HCT116 (cell line): Measurements from ENCODE around the gene LCN2. TPM values are rescaled to one million over a fixed set of nuclear protein-coding genes. Genes with fewer than 3 reads are reported as not detected.

Experiments
- ATAC-seq: fragments of 200-7000 bp; cut with Tn5 transposase; 2 replicates; pipeline ENCODE4 v1.9.1; 2020; ENCODE audit warnings: mild to moderate bottlenecking, moderate library complexity
- BruUV-seq: library from RNA; stranded (reverse); fragments of 400-500 nt; replicated peaks from 2 replicates; lab custom pipeline; 2021; lab: Mats Ljungman, UMichigan
- CTCF ChIA-PET: fragments of 300-600 bp; sonication (Branson Sonifier 250); formaldehyde crosslinking; loops from one replicate; lab custom pipeline; 2021; ENCODE audit warnings: antibody characterized with exemption; lab: Charles Lee
- POLR2A ChIA-PET: fragments of 300-600, 350-600 bp; sonication (Branson Sonifier 250); formaldehyde crosslinking; loops from one replicate; lab custom pipeline; 2021; ENCODE audit warnings: antibody characterized with exemption; lab: Charles Lee
- RAD21 ChIA-PET, 2 experiments: fragments of 300-600 bp; sonication (Branson Sonifier 250); formaldehyde crosslinking; loops; one replicate each; lab custom pipeline; 2023; ENCODE audit warnings: low total read pairs in 2 of 2; ENCODE audit not compliant: uncharacterized antibody in 2 of 2, unreplicated experiment in 2 of 2, low non-redundant PET in 1 of 2; lab: Charles Lee
- DNase-seq: peaks from one replicate; pipeline ENCODE4 v3.0.0-alpha.2; 2010; ENCODE audit warnings: low read depth, low spot score
- H2AFZ ChIP-seq: fragments of 200-600 bp; shearing (Covaris generic), sonication (generic); 2 replicates; pipeline ENCODE4 v1.6.1; 2017; ENCODE audit warnings: low read depth, mixed run types, mixed read lengths, antibody characterized with exemption, low read length; ENCODE audit not compliant: poor library complexity, severe bottlenecking
- H3K27ac ChIP-seq: 2 replicates; pipeline ENCODE4 v1.5.1; 2012; ENCODE audit warnings: low read depth, low read length
- H3K27me3 ChIP-seq: fragments of 200-600 bp; sonication (generic); 2 replicates; pipeline ENCODE4 v1.6.1; 2016; ENCODE audit warnings: mixed run types, low read length, mixed read lengths; ENCODE audit not compliant: insufficient read depth
- H3K36me3 ChIP-seq, 2 experiments: fragments of 200-500 bp in 1 of 2; fragments of 200-600 bp in 1 of 2; sonication (Bioruptor generic) in 1 of 2; sonication (generic) in 1 of 2; 2 replicates each; pipeline versions ENCODE4 v1.5.1 to v1.6.1; 2014 to 2016; ENCODE audit warnings: low read length in 2 of 2, inconsistent platforms in 1 of 2, mixed read lengths in 1 of 2, mixed run types in 1 of 2; ENCODE audit not compliant: insufficient read depth in 2 of 2, control insufficient read depth in 1 of 2
- H3K4me1 ChIP-seq, 2 experiments: fragments of 200-600 bp in 1 of 2; sonication (generic) in 1 of 2; 2 replicates each; pipeline versions ENCODE4 v1.5.1 to v1.6.1; 2012 to 2017; ENCODE audit warnings: low read length in 2 of 2, inconsistent platforms in 1 of 2, mild to moderate bottlenecking in 1 of 2, mixed read lengths in 1 of 2, mixed run types in 1 of 2, moderate library complexity in 1 of 2; ENCODE audit not compliant: insufficient read depth in 2 of 2, control insufficient read depth in 1 of 2
- H3K4me2 ChIP-seq: fragments of 200-600 bp; sonication (generic); 2 replicates; pipeline ENCODE4 v1.6.1; 2017; ENCODE audit warnings: mixed run types, low read length, mixed read lengths
- H3K4me3 ChIP-seq, 2 experiments: fragments of 200-600 bp in 1 of 2; sonication (generic) in 1 of 2; replicated peaks in 1 of 2; 2 replicates each; pipeline ENCODE4 v1.5.1; 2011 to 2016; ENCODE audit warnings: low read length in 2 of 2, control low read depth in 1 of 2, low read depth in 1 of 2, mild to moderate bottlenecking in 1 of 2, mixed read lengths in 1 of 2, mixed run types in 1 of 2
- H3K79me2 ChIP-seq: fragments of 200-600 bp; sonication (generic); 2 replicates; pipeline ENCODE4 v1.6.1; 2017; ENCODE audit warnings: mild to moderate bottlenecking, mixed run types, low read length, moderate library complexity, mixed read lengths; ENCODE audit not compliant: insufficient read depth
- H3K9ac ChIP-seq: fragments of 200-600 bp; sonication (generic); 2 replicates; pipeline ENCODE4 v1.6.1; 2016; ENCODE audit warnings: low read length, mixed read lengths
- H3K9me2 ChIP-seq: fragments of 200-600 bp; sonication (generic), shearing (Covaris generic); 2 replicates; pipeline ENCODE4 v1.6.1; 2017; ENCODE audit warnings: mixed run types, mild to moderate bottlenecking, moderate library complexity; ENCODE audit not compliant: insufficient read depth
- H3K9me3 ChIP-seq, 2 experiments: fragments of 200-500 bp in 1 of 2; fragments of 200-600 bp in 1 of 2; sonication (Bioruptor generic) in 1 of 2; sonication (generic) in 1 of 2; 2 replicates each; pipeline ENCODE4 v1.6.1; 2014 to 2017; ENCODE audit warnings: low read length in 2 of 2, mixed read lengths in 2 of 2, inconsistent platforms in 1 of 2, low read depth in 1 of 2, mild to moderate bottlenecking in 1 of 2, mixed run types in 1 of 2, moderate library complexity in 1 of 2; ENCODE audit not compliant: control insufficient read depth in 1 of 2, insufficient read depth in 1 of 2
- H4K20me1 ChIP-seq: fragments of 200-600 bp; sonication (generic), shearing (Covaris generic); 2 replicates; pipeline ENCODE4 v1.6.1; 2017; ENCODE audit warnings: mixed run types, mild to moderate bottlenecking, moderate library complexity; ENCODE audit not compliant: insufficient read depth
- ATF3 ChIP-seq: IDR thresholded peaks from 2 replicates; pipeline ENCODE4 v1.6.1; 2012
- CBX3 ChIP-seq: IDR thresholded peaks from 2 replicates; pipeline ENCODE4 v1.6.1; 2012; ENCODE audit warnings: low read depth
- EGR1 ChIP-seq: IDR thresholded peaks from 2 replicates; pipeline ENCODE4 v1.6.1; 2012; ENCODE audit warnings: low read depth
- EZH2phosphoT487 ChIP-seq: fragments of 200-600 bp; IDR thresholded peaks from 2 replicates; pipeline ENCODE4 v1.6.1; 2018; ENCODE audit warnings: antibody characterized with exemption, borderline replicate concordance
- POLR2A ChIP-seq: IDR thresholded peaks from 2 replicates; pipeline ENCODE4 v1.7.0; 2011; ENCODE audit warnings: borderline replicate concordance; ENCODE audit not compliant: insufficient read depth, insufficient read length; ENCODE audit errors: extremely low read depth
- REST ChIP-seq: IDR thresholded peaks from 2 replicates; pipeline ENCODE4 v1.6.1; 2012; ENCODE audit warnings: low read depth
- SIN3A ChIP-seq: IDR thresholded peaks from 2 replicates; pipeline ENCODE4 v1.6.1; 2012; ENCODE audit warnings: low read depth
- SP1 ChIP-seq: IDR thresholded peaks from 2 replicates; pipeline ENCODE4 v1.6.1; 2012; ENCODE audit warnings: low read depth
- SRF ChIP-seq: IDR thresholded peaks from 2 replicates; pipeline ENCODE4 v1.6.1; 2012; ENCODE audit warnings: low read depth
- ZNF274 ChIP-seq: fragments of 200-500 bp; sonication (Bioruptor generic); IDR thresholded peaks from 2 replicates; pipeline ENCODE4 v1.6.1; 2014; ENCODE audit warnings: mild to moderate bottlenecking, low read depth, low read length, inconsistent platforms
- intact Hi-C: fragments of 100-400 bp; cut with micrococcal nuclease; formaldehyde crosslinking; loops from 2 replicates; pipeline ENCODE4 v1.10.0; 2022
- total RNA-seq: library from RNA; stranded (reverse); gene quantifications from one replicate; pipeline ENCODE4 v1.2.1, GENCODE V29; 2021; ENCODE audit not compliant: unreplicated experiment

The LCN2 gene
- total RNA-seq, 1 experiment from 2014 or later, result 9.2 TPM

- RAD21 ChIA-PET, result no interaction called here
- no peak for DNase-seq
- CTCF ChIA-PET, result no interaction called here
- TF ChIP-seq POLR2A (no peak), REST (no peak), ATF3 (no peak), EZH2phosphoT487 (no peak), SIN3A (no peak), SP1 (no peak), ZNF274 (no peak), EGR1 (no peak), SRF (no peak), CBX3 (no peak)
- H3K9ac ChIP-seq, result no peak overlapping the region
- H3K27ac ChIP-seq, result no peak overlapping the region
- no peaks in the 10 kb centered on the region for H4K20me1 ChIP-seq
- no peak overlapping the region for H3K4me3 ChIP-seq
- intact Hi-C loops, result no loop called here
- H3K9me3 ChIP-seq, result no peaks in the 10 kb centered on the region; a peak in 1 of 4 replicates
- no peaks in the 10 kb centered on the region for H3K9me2 ChIP-seq
- POLR2A ChIA-PET, result no interaction called here
- H3K36me3 ChIP-seq, result peaks cover 24 to 48% of the 10 kb centered on the region in 2 experiments
- H3K4me2 ChIP-seq, result no peak overlapping the region
- ATAC-seq, result no peak
- H2AFZ ChIP-seq, result no peak overlapping the region
- no peaks in the 10 kb centered on the region for H3K27me3 ChIP-seq
- no peaks in the 10 kb centered on the region for H3K4me1 ChIP-seq
- no TSS peak for BruUV-seq
- no peaks in the 10 kb centered on the region; the same call in 1 of the 2 replicates for H3K79me2 ChIP-seq
Observed at GRCh38 chr9:128180447-128180846, 31.2 kb downstream of the LCN2 start.
